ENCODE results near the gene ABLIM2. TPM values are rescaled to one million over a fixed set of nuclear protein-coding genes. Genes with fewer than 3 reads are reported as not detected.
A peak's percentile ranks its signal among the peaks of the same experiment; 100 is the strongest.

Gene ABLIM2
- total and polyA plus RNA-seq, 2 experiments from 2014 or later: 1.5 to 4.3 TPM

- no peaks in the 10 kb centered on the region for H3K9me3 Mint-ChIP-seq
- Histone ChIP-seq H3K79me2 (replicated peaks; ENCODE audit: insufficient read depth) (no peaks in the 10 kb centered on the region), H3K4me1 (ENCODE audit: insufficient read depth) (no peaks in the 10 kb centered on the region), H3K9me2 (ENCODE audit: insufficient read depth) (no peaks in the 10 kb centered on the region), H3K36me3 (ENCODE audit: insufficient read depth) (no peaks in the 10 kb centered on the region), H3F3A (replicated peaks; ENCODE audit: low read depth) (no peaks in the 10 kb centered on the region), H3K27me3 (ENCODE audit: insufficient read depth) (no peaks in the 10 kb centered on the region), H4K20me1 (replicated peaks; ENCODE audit: insufficient read depth) (no peaks in the 10 kb centered on the region; the same call in 1 of the 2 replicates), H3K27ac (ENCODE audit: low read depth) (no peak overlapping the region), H3K4me2 (no peak overlapping the region), H3K4me3 (no peak overlapping the region), H2AFZ (no peak overlapping the region)
- H3K27me3 Mint-ChIP-seq (ENCODE audit: insufficient read depth, low read depth, poor library complexity): peaks cover 4% of the 10 kb centered on the region
- peak; percentile 24; the same call in 2 of the 3 replicates for ATAC-seq
- no peak overlapping the region for H3K4me3 Mint-ChIP-seq
- TF ChIP-seq POLR2AphosphoS5 (IDR thresholded peaks at IDR 0.05; ENCODE audit: low read depth): no peak
- TF ChIP-seq, protein P1, sequence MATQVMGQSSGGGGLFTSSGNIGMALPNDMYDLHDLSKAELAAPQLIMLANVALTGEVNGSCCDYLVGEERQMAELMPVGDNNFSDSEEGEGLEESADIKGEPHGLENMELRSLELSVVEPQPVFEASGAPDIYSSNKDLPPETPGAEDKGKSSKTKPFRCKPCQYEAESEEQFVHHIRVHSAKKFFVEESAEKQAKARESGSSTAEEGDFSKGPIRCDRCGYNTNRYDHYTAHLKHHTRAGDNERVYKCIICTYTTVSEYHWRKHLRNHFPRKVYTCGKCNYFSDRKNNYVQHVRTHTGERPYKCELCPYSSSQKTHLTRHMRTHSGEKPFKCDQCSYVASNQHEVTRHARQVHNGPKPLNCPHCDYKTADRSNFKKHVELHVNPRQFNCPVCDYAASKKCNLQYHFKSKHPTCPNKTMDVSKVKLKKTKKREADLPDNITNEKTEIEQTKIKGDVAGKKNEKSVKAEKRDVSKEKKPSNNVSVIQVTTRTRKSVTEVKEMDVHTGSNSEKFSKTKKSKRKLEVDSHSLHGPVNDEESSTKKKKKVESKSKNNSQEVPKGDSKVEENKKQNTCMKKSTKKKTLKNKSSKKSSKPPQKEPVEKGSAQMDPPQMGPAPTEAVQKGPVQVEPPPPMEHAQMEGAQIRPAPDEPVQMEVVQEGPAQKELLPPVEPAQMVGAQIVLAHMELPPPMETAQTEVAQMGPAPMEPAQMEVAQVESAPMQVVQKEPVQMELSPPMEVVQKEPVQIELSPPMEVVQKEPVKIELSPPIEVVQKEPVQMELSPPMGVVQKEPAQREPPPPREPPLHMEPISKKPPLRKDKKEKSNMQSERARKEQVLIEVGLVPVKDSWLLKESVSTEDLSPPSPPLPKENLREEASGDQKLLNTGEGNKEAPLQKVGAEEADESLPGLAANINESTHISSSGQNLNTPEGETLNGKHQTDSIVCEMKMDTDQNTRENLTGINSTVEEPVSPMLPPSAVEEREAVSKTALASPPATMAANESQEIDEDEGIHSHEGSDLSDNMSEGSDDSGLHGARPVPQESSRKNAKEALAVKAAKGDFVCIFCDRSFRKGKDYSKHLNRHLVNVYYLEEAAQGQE (IDR thresholded peaks at IDR 0.05; ENCODE audit: unreplicated experiment): peak; percentile 64
- peaks cover 13% of the 10 kb centered on the region for H3K4me1 Mint-ChIP-seq
- no peak overlapping the region for H3K27ac Mint-ChIP-seq
- DNase-seq (ENCODE audit: low spot score): no peak
- no peaks in the 10 kb centered on the region for H3K36me3 Mint-ChIP-seq (ENCODE audit: low read depth)
Observed at GRCh38 chr4:8040607-8041006, 118.0 kb downstream of the ABLIM2 start.

DNA sequence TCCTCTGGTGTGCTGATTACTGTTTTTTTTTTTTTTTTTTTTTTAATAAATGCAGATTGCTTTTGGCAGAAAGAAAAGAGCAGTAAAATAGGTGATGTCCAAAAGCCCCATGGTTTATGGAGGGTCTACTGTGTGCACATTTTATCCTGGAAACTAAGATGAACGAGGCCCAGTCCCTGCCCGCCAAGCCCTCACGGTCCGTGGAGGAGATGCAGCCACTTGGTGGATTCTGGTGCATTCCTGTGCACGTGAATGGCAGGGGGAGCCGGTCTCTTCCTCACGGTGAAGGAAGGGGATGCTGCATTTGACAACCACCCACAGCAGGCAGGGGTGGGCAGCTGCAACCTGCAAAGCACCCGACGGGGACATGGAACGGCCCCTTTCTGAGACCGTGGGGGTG, 118.8 kb downstream of the ABLIM2 start:
- Histone ChIP-seq H3K27me3 (ENCODE audit: insufficient read depth) (no peaks in the 10 kb centered on the region), H3K79me2 (replicated peaks; ENCODE audit: insufficient read depth) (no peaks in the 10 kb centered on the region), H3K4me2 (no peak overlapping the region), H3K4me3 (no peak overlapping the region), H4K20me1 (replicated peaks; ENCODE audit: insufficient read depth) (no peaks in the 10 kb centered on the region; the same call in 1 of the 2 replicates), H3K9me2 (ENCODE audit: insufficient read depth) (no peaks in the 10 kb centered on the region), H3F3A (replicated peaks; ENCODE audit: low read depth) (no peaks in the 10 kb centered on the region), H3K27ac (ENCODE audit: low read depth) (no peak overlapping the region), H3K4me1 (ENCODE audit: insufficient read depth) (no peaks in the 10 kb centered on the region), H3K36me3 (ENCODE audit: insufficient read depth) (no peaks in the 10 kb centered on the region), H2AFZ (no peak overlapping the region)
- DNase-seq (ENCODE audit: low spot score): no peak
- Mint-ChIP-seq H3K27ac (no peak overlapping the region), H3K36me3 (ENCODE audit: low read depth) (no peaks in the 10 kb centered on the region), H3K9me3 (no peaks in the 10 kb centered on the region), H3K4me1 (peaks cover 13% of the 10 kb centered on the region), H3K4me3 (no peak overlapping the region), H3K27me3 (ENCODE audit: insufficient read depth, low read depth, poor library complexity) (peaks cover 4% of the 10 kb centered on the region)
- ATAC-seq: no peak
- no peak for TF ChIP-seq POLR2AphosphoS5 (IDR thresholded peaks at IDR 0.05; ENCODE audit: low read depth)
- no peak for TF ChIP-seq JUNB (IDR thresholded peaks at IDR 0.05; ENCODE audit: unreplicated experiment)
- no peak for TF ChIP-seq NANOG (IDR thresholded peaks at IDR 0.05; ENCODE audit: borderline replicate concordance)
- TF ChIP-seq ZNF462 (CRISPR knock-in tag; IDR thresholded peaks at IDR 0.05): no peak
- TF ChIP-seq, protein P1 (IDR thresholded peaks at IDR 0.05; ENCODE audit: unreplicated experiment): no peak
- no peak for TF ChIP-seq STAT1 (IDR thresholded peaks at IDR 0.05; ENCODE audit: unreplicated experiment)
- no peak for TF ChIP-seq ETS1 (IDR thresholded peaks at IDR 0.05)
